Inferior parietal cortex (tissue), 1 donor: ENCODE measurements around the gene CPN1.
A peak's percentile ranks its signal among the peaks of the same experiment; 100 is the strongest.
"Not testable (repeated sequence)": the region's sequence is repeated elsewhere in the genome, so short reads cannot be mapped to it uniquely, and the experiment has no call there.

Experiments used
- DNase-seq: peaks from one replicate; pipeline ENCODE4 v3.0.0-alpha.2; 2016; ENCODE audit errors: extremely low spot score

Gene CPN1

DNA sequence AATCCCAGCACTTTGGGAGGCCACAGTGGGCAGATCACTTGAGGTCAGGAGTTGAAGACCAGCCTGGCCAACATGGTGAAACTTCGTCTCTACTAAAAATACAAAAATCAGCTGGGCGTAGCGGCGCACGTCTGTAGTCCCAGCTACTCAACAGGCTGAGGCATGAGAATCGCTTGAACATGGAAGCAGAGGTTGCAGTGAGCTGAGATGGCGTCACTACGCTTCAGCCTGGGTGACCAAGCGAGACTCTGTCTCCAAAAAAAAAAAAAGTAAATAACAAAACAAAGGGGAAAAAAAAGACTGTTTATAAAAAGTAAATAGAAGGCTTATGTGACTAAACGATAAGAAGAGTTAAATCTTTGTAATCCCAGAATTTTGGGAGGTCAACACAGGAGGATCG lies 56.9 kb downstream of the CPN1 start:
- DNase-seq, result no peak

DNA sequence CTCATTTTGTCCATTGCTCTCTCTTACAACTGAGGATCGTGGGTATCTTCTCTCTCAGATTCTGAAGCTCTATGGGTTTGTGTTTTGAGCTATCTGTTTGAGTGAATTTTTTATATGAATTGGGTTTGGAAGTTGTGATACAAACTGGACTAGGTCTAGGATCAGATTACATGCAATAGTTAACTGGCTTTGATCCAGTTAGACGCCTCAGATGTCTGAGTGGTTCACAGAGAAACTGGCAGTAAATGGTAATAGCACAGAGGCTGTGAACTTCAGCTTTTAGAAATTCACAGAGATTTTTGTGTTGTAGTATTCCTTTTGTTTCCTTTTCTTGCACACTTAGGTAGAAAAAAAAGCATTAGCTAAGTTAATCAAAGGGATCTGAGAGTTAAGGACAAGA lies 59.3 kb downstream of the CPN1 start:
- DNase-seq, result no peak

DNA sequence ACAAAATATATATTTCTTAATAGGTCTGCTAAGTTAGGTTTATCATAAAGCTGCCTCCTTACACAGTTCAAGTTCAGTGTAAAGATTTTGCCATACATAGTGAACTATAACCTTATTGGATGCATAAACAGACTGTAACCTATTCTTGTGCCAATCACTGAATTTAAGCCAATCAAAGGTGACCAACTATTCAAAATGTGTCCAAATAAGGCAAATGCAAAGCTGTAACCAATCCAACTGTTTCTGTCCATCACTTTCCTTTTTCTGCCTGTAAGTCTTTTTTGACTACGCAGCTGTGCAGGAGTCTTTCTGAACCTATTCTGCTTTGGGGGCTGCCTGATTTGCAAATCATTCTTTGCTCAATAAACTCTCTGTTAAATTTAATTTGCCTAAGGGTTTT lies 60.3 kb downstream of the CPN1 start:
- no peak for DNase-seq

DNA sequence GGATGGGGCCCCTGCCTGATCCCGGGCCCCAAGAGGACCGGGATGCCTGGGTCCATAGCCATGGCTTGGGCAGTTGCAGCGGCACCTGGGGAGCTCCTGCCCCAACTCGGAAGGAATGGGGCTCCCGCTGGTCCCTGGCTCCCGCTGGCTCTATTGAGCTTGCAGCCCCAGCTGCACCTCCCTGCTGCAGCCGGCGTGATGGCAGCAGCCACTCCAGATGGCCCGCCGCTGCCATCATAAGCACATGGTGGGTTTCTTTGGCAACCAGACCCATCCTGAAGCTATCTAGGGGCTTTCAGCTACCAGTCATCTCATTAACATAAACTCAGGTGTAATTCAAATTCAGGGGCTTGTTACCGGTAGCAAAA lies 60.8 kb downstream of the CPN1 start:
- no peak for DNase-seq

DNA sequence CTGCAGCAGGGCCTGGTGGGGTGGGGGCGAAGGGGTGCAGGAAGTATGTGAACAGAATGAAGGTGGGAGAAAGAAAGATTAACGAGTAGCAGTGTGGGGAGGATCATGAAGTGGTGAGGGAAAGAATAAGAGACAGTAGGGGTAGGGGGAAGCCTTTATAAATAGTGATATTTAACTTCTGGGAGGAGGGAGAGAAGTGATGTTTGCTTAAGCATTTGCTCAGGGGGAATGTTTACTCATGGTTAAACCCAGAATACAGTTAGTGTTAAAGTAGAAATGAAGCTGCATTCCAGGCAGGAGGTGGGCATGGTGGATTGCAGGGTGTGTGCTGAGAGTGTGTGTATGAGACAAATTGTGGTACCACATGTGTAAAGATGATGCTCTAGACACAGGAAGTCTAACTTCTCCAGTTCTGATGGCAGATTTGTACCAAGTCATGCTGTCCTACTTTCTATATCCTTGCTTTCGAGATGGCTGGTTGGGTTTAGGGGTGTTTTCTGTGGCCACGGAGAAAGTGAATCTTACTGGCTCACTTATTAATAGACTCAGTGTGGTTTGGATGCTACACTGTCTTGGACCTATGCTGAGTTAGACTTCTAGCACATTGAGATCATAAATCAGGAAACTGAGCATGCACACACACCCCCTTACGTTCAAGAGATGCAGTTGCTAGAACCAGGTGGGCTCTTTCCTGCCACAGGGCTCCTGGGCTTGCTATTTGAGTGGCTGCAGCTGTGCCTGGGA lies 61.4 kb downstream of the CPN1 start:
- DNase-seq, result no peak

DNA sequence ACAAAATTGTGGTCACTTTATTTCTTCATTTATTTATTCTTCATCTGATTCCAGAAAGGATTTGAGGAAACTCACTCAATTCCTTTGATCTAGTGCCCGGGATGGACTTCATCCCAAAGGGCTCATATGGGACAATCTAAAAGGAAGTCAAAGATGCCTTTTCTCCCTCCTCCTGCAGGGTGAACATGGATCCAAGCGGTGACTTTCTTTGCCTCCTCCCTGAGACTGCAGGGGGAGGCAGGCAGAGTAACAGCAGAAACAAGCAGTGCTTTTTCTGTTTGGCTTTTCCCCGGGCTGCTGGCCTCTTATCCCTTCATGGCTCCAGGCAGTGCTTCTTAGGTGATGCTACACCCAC lies 61.9 kb downstream of the CPN1 start:
- no peak for DNase-seq

DNA sequence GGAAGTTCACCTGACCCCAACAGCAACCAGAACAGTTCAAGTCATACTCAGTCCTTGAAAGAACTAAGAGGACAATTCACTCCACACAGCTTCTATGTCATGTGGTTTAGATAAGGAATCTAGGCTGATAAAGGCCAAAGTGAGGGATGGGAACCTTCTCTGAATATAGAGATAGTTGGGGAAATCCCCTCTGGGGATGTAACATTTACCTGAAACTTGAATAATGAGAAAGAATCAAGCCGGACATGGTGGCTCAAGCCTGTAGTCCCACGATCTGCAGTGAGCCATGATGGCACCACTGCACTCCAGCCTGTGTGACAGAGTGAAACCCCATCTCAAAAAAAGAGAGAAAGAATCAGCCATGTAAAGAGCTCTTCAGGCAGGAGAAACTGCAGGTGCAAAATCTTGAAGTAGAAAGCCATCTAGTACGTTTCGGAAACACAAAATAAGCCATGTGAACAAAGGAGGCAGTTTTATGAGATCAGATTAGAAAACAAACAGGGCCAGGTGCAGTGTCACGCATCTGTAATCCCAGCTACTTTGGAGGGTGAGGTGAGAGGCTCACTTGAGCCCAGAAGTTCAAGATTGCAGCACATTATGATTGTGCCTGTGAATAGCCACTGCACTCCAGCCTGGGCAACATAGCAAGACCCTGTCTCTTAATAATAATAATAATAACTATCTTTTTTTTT lies 67.5 kb downstream of the CPN1 start:
- DNase-seq, result no peak

DNA sequence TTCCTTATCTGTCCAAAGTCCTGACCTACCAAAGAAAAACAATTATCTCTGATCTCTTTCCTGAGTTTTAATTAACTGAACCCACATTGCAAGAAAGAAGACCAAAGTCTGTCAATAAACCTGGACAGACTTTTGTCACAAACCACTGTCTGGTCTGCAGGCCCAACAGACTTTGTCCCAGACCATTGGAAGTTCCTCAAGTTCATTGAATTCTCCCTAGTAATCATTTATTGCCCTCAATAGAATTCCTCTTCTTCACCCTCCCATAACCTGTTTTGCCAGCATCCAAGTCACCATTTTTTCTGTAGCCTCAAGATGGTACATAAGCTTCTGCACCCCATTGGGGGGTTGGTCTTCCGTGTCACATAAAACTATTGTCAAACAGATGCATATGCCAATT lies 68.0 kb downstream of the CPN1 start:
- no peak for DNase-seq

DNA sequence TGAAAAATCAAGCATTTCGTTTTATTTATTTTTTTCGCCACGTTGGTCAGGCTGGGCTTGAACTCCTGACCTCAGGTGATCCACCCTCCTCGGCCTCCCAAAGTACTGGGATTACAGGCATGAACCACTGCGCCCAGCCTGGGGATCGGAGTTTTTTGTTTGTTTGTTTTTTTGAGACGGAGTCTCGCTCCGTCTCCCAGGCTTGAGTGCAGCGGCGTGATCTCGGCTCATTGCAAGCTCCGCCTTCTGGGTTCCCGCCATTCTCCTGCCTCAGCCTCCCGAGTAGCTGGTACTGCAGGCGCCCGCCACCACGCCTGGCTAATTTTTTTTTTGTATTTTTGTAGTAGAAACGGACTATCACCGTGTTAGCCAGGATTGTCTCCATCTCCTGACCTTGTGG lies 69.8 kb downstream of the CPN1 start:
- not testable (repeated sequence) for DNase-seq

DNA sequence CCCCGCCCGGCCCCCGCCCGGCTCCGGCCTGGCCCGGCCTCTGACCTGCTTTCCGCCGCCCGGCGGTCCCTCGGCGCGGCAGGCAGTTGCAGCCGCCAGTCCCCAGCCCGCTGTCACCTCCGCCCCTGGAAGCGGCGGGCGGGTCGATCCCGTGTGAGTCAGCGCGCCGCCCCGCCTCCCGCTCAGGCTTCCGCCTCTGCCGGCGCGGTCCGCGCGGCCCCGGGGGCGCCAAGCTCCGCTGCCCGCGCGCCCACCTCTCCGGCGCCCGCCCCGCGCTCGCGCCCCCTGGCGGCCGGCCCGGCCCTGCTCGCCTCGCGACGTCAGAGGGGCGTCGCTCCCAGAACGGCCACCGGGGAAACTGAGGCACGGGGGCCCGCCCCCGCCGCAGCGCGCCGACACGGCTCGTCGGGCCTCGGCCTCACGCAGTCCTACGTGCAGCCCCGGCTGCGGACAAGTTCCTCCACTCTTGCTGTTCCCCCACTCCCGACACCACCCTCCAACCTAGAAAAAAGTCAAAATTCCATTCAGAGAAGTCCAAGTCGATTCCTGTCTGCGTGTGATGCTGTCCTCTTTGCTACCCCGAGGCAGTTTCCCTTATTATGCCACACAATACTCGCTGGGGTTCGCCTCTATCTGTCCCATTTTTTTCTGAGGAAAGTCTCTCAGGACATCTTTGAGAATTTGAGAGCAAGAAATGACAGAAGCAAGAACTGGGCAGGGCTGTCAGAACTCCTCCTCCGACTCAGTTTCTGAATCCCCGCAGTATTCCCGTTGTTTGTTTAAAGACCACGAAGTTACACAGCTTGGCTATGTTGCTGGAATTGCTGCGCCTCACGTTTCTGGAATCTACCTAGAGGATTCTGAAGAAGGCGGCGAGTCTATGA lies 71.6 kb downstream of the CPN1 start, which contains the start of gene DNMBP:
Gene DNMBP, minus strand, starts transcription at position 155 of the 884 bp plus-strand sequence. CDS start 37,823 bp downstream, outside the sequence.
- DNase-seq, result peak; percentile 39

DNA sequence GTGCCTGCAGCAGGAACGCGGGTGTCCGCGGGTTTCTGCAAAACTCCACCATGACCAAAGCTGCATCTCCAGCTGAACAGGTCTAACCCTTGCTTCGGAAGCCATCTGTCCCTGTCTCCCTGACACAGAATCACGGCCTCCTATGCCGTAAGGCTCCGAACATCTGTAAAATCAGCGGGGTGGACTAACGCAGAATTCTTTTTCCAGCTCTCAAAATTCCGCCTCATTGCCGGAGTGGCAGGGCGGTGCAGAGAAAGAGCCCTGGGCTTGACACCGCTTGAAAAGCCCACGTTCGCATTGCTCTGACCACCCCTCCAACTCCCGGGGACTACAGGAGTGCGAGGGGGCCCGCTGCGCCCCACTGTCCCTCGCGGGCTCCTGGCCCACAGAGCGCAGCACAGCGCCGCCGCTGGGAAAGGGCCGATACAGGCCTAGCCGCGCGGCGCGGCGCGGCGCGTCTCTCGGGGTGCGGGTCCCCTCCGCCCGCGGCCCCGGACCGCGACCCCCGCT lies 72.3 kb downstream of the CPN1 start:
- peak; percentile 49 for DNase-seq

DNA sequence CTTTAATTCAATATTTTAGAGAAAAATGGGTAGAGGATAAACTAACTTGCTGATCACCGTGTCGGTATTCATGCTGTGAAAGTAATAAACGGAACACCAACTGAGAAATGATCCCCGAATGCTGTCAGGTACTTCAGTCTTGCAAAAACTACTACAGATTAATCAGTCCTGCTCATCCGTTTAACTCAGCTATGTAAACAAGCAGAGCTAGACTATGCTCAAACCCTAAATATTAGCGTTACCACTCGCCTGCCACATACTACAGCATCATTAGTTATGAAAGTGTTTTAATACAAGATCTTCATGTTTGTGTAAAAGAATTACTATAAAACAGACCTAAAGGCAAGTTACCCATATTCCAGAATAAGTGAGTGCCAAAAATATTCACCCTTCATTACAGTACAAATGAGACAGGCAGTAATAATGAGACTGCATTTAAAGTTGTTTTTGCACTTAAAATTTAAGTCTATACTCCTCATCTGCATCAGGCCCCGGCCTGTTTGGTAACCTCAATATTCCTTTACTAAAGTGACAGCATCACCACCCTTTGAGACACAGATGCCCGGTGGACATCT lies 72.9 kb downstream of the CPN1 start:
- DNase-seq, result no peak

DNA sequence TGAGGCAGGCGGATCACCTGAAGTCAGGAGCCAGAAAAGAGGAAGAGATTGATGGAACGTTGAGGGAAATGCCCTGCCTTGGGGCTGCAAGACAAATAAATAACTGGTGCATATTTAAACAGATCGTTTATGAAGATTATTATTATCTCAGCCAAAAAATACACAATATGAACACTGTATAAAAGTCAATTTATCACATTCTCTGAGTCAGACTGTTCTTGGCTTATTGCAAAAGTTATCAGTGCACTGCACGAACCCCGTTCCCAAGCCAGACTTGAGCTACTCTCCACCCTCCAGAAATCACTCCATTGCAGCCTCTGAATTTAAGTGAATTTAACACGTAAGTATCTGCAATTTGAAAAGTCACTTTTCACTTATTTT lies 73.5 kb downstream of the CPN1 start:
- no peak for DNase-seq

DNA sequence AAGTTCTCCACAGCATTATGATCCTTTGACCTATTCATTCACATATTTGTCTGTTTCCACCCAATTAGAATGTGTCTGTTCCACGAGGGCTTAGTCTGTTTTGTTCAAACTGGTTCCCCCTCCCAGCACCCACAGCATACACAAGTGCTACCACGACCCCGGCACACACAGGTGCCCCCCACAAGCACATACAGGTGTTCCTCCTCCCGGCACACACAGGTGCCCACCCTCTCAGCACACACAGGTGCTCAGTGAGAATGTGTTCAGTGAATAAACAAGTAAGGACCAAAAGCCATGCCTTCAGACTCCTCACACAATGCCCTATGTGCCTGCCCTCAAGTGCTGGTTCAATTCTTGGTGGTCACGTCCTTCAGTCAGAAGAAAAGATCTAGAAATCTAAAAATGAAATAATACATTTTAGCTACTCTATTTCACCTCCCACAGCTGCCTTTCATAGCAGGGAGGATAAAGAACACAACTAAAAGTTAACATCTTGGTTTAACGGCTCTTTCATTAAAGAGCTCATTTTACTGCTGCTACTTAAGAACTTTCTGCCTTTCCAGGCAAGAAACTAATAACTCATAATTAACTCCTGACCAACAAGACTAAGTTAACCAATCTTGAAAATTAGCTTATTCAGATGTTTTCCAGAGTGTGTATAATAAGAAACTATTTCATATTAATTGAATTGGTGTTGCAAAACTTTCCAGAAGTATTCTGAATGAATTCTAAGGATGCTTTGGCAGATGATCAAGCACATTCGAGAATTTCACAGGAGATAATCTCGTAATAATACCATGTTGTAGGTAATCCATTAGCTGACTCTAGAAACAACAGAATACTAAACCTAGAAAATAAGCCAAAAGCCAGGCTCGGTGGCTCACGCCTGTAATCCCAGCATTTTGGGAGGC lies 74.2 kb downstream of the CPN1 start:
- DNase-seq, result no peak

DNA sequence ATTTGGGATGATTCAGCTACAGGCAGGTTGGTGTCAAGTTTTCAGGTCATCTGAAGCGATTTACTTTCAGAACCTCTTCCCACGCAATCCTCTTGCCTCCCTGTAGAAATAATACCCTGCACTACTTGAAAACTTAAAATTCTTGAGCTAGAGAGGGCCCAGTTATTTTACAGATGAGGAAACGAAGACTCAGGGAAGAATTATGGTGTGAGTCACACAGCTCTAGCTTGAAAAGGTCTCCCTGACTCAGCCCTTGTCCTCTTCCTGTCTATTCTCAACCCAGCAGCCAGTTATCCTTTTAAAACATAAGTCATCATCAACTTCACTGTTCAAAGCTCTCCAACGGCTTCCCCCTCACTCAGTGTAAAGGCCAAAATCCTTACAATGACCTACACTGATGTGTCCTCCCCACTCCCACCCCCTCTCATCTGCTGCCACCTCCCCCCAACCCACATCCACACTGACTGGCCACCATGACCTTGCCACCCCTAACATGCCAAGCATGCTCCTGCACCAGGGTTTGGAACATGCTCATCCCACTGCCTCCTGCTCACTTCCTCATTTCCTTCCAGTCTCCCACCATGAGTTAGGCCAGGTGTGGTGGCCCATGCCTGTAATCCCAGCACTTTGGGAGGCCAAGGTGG lies 75.3 kb downstream of the CPN1 start:
- DNase-seq, result no peak

DNA sequence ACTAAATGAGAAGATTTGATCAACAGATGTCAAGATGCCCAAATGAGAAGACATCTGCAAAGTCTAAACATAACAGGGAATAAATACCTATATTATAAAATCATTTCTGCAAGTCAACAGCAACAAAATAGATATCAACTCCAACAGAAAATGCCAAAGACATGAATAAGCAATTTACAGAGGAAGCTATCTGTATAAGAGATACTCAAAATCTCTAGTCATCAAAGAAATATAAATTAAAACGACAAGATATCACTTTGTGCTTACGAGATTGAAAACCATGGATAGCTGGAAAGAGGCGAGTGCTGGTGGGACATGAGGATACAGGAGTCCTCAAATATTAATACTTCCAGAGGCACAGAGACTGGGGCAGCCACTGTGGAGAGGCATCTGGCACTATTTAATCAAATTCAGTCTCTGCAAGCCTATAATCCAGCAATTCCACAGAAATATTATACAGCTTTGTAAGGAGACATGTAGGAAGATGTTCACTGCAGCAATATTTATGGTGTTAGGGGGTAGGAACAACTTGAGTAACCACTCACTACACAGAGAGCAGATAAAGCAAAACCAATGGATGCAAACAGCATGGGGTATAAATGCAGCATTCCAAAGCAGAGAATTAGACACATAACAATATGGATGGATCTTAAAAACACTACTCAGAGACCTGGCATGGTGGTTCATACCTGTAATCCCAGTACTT lies 76.7 kb downstream of the CPN1 start:
- no peak for DNase-seq

DNA sequence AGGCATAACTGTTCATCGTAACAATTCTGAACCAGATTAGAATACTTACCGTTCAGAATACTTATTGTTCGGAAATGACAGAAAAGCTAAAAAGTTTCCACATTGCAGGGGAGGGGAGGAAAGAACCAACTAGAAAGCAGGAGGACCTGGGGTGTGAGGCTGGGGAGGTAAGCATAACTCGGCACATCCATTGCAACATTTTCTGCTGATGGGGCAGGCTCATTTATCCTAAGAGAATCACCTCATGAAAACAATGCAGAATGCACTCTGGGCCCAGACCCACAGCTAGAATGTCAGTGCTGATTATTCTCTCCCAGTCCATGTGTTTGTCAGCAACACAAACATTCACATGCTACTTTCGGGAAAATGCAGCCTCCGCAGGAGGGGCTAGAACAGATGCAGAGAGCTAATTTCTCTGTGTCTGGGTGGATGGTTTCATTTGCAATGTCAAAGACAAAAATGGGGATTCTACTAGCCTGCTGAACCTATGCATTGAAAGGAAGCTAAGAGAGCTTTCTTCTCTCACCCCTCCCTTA lies 81.5 kb downstream of the CPN1 start:
- DNase-seq, result no peak

DNA sequence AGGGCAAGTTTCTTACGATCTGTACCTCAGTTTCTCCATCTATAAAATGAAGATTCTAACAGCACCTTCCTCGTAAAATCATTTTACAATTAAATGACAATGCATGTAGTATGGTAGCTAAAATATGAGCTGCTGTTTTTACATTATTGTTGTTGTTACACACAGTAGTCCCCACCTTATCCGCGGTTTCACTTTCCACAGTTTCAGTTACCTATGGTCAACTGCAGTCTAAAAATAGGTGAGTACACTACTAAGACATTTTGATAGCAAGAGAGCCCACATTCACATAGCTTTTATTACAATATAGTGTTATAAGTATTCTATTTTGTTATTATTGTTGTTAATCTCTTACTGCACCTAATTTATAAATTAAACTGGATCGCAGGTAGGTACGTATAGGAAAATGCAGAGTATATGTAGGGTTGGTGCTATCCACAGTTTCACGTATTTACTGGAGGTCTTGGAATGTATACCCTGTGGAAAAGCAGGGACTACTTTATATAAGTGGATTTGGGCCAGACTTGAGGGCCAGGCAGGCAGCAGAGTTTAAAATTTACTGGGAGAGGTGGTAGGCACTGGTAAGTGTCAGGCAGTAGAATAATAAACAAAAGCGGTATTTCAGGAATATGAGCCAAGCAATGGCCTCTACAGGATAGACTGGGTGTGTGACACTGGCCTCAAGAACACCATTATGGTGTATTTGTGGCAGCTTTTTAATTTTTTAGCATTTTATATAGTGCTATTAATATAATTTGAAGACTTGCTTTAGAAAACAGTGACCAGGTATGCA lies 82.2 kb downstream of the CPN1 start:
- no peak for DNase-seq

DNA sequence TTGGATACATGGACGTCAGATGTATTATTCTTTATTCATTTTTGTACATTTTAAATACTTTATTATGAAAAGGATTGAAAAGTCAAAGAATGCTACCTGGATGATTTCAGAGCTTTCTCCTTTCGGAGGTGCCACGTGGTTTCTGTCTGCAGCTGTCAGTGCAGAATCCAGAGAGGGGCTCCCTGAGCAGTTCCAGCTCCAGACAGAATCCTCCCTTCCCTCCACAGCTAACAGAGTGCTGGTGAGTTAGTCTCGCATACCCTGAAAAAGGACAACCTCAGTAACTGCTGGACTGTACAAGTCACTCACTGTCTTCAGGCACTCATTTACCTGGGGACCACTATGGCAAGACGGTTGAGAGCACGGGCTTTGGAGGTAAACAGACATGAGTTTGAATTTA lies 82.8 kb downstream of the CPN1 start:
- DNase-seq, result no peak
